Activated CD8-positive, alpha-beta T cell treated with anti-CD3 and anti-CD28 coated beads, Interleukin-2, amount 10 ng/mL, durations not matched to agents 7 days and 5 days (primary cell): ENCODE data around the gene RAD51B. TPM values are rescaled to one million over a fixed set of nuclear protein-coding genes. Genes with fewer than 3 reads are reported as not detected.

Experiments used
- ATAC-seq: fragments of 150-1000 bp; cut with Tn5 transposase; one replicate; pipeline ENCODE4 v1.10.0; 2021; ENCODE audit warnings: moderate library complexity
- CTCF ChIA-PET: fragments of 350-600 bp; sonication (Branson Sonifier 250); formaldehyde crosslinking; loops from one replicate; lab custom pipeline; 2021; ENCODE audit warnings: antibody characterized with exemption; lab: Charles Lee
- POLR2A ChIA-PET: fragments of 350-600 bp; sonication (Branson Sonifier 250); formaldehyde crosslinking; loops from one replicate; lab custom pipeline; 2021; ENCODE audit warnings: antibody characterized with exemption; lab: Charles Lee
- DNase-seq: peaks from one replicate; pipeline ENCODE4 v3.0.0-alpha.2; 2020
- H3K27ac Mint-ChIP-seq: one replicate; pipeline ENCODE4 v1.8.0; 2021; ENCODE audit warnings: mild to moderate bottlenecking, mixed read lengths
- H3K27me3 Mint-ChIP-seq: one replicate; pipeline ENCODE4 v1.8.0; 2021; ENCODE audit warnings: low read depth, mixed read lengths
- H3K36me3 Mint-ChIP-seq: one replicate; pipeline ENCODE4 v1.8.0; 2021; ENCODE audit warnings: low read depth, mixed read lengths
- H3K4me1 Mint-ChIP-seq: one replicate; pipeline ENCODE4 v1.8.0; 2021; ENCODE audit warnings: low read depth, mixed read lengths
- H3K4me3 Mint-ChIP-seq: one replicate; pipeline ENCODE4 v1.8.0; 2021; ENCODE audit warnings: mild to moderate bottlenecking, mixed read lengths
- H3K9me3 Mint-ChIP-seq: one replicate; pipeline ENCODE4 v1.8.0; 2022; ENCODE audit warnings: mixed read lengths; ENCODE audit not compliant: insufficient read depth
- total RNA-seq, 2 experiments: library from RNA; stranded (reverse); gene quantifications; one replicate each; pipeline ENCODE4 v1.2.3, GENCODE V29; 2021

RAD51B gene
- total RNA-seq, 2 experiments from 2014 or later, result 34.1 to 38.8 TPM

DNA sequence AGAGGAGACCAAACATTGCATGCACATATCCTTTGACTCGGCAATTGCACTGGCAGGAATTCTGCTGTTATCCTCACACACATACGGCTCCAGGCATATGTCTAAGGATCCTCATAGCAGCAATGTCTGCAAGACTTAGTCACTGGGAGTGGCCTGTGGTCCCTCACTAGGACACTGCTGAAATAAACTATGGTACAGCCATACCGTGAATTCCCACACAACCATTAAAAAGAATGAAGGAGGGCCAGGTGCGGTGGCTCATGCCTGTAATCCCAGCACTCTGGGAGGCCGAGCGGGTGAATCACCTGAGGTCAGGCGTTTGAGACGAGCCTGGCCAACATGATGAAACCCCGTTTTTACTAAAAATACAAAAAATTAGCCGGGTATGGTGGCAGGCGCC lies 868.2 kb downstream of the RAD51B start:
- ChIA-PET CTCF (no interaction called here), POLR2A (no interaction called here)
- H3K27me3 Mint-ChIP-seq, result peaks cover 6% of the 10 kb centered on the region
- no peak for DNase-seq
- H3K9me3 Mint-ChIP-seq, result no peaks in the 10 kb centered on the region
- ATAC-seq, result no peak
- no peak overlapping the region for H3K4me3 Mint-ChIP-seq
- H3K36me3 Mint-ChIP-seq, result no peaks in the 10 kb centered on the region
- H3K27ac Mint-ChIP-seq, result peak overlapping the region; percentile 46
- peaks cover 40% of the 10 kb centered on the region for H3K4me1 Mint-ChIP-seq

DNA sequence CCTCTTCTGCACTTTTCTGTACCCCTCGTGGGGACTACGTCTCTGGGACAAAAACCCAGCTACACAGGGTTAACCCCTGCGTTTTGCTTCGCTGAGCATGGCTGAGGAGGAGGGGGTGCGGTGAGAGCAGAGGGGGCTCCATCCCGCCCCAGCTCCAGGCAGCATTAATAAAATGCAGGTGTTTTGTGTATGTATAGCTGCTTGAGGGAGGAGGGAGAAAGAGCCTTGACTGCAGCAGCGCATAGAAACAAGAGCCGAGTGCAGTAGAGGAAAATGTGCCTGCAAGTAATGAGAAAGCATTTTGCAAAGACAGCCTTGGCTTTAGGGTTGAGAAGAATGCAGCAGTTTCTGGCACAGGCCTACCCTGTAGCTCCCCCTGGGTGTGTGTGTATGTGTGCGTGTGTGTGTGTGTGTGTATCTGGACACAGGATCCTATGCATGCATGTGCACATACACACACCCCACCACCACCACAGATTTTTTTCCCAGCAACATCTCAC lies 869.3 kb downstream of the RAD51B start:
- H3K36me3 Mint-ChIP-seq, result no peaks in the 10 kb centered on the region

DNA sequence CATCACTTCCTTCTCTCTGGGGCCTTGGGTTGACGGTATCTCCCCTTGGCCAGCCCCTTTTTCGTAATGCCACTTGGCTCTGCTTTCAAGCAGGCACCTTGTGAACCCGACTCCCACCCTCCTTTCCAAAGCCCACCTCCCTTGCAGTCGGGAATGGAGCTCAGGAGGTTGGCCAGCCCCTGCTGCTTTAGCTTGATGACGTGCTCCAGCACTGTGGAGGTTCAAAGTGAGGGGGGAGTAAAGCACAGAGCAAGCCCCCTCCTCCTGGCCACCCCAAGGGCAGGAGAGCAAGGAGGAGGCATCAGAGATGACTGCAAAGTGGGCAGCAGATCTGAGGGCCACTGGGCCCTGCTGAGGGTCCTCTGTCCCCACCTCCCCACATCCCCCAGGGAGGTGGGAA lies 869.9 kb downstream of the RAD51B start:
- CTCF ChIA-PET, result interaction anchor here (1.2 to 2.1 kb wide), 3 partner anchors 29 to 100 kb away, joined by 3 to 7 read pairs (median 3); no protein-coding TSS in a partner anchor
- no peak for DNase-seq
- no peak overlapping the region for H3K4me3 Mint-ChIP-seq
- peaks cover 22% of the 10 kb centered on the region for H3K4me1 Mint-ChIP-seq
- ATAC-seq, result no peak
- H3K36me3 Mint-ChIP-seq, result no peaks in the 10 kb centered on the region
- no peaks in the 10 kb centered on the region for H3K9me3 Mint-ChIP-seq
- peaks cover 6% of the 10 kb centered on the region for H3K27me3 Mint-ChIP-seq
- POLR2A ChIA-PET, result no interaction called here
- no peak overlapping the region for H3K27ac Mint-ChIP-seq

More for the DNA sequence above, 869.3 kb downstream of the RAD51B start:
- ChIA-PET POLR2A (no interaction called here), CTCF (interaction anchor here (1.2 to 2.1 kb wide), 3 partner anchors 30 to 101 kb away, joined by 3 to 7 read pairs (median 3); no protein-coding TSS in a partner anchor)
- DNase-seq (no peak), ATAC-seq (no peak)
- no peak overlapping the region for H3K27ac Mint-ChIP-seq
- H3K9me3 Mint-ChIP-seq, result no peaks in the 10 kb centered on the region
- peaks cover 6% of the 10 kb centered on the region for H3K27me3 Mint-ChIP-seq
- H3K4me3 Mint-ChIP-seq, result no peak overlapping the region
- peaks cover 28% of the 10 kb centered on the region for H3K4me1 Mint-ChIP-seq

DNA sequence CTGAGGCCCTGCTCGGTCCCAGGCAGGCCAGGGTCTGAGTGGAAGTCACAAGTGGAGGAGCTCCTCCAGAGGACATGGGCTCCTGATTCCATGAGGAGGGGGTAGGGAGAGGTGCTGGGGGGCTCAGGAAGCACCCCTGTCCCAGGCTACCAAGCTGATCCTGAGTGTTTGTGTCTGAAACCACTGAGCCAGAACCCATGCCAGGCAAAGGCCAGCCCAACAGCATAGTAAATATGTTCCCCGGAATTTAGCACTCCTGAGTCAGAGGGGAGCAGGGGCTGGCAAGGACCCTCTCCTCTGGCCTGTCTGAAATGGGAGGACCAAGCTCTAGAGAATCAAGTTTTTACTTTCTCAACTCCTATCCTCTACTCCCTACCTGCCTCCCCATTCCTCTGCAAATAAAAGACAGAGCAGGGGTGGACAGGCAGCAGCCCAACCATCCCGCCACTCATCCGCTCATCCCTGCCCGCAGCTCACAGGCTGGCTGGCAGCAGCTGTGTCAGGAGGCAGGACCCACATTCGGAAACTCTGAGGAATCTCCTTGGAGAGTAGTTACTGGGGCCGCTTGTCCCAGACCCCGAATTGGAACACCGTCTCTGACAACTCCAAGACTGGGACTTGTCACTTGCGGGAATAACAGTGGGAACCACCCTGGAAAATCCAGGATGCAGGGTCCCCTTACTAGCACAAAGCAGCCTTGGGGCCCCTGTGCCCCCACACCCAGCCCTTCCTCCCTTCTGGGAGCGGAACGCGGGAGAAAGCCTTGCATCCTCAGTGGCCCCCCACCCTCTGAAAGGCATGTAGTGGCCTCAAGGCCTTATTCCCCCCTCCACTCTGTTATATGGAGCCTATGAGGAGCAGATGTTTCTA lies 870.7 kb downstream of the RAD51B start:
- H3K4me3 Mint-ChIP-seq, result no peak overlapping the region
- peaks cover 6% of the 10 kb centered on the region for H3K27me3 Mint-ChIP-seq
- no peaks in the 10 kb centered on the region for H3K9me3 Mint-ChIP-seq
- H3K36me3 Mint-ChIP-seq, result no peaks in the 10 kb centered on the region
- DNase-seq, result no peak
- H3K4me1 Mint-ChIP-seq, result peaks cover 19% of the 10 kb centered on the region
- no peak for ATAC-seq
- ChIA-PET CTCF (interaction anchor here (2.1 kb wide), 1 partner anchor 98 kb away, joined by 7 read pairs; no protein-coding TSS in a partner anchor), POLR2A (no interaction called here)
- no peak overlapping the region for H3K27ac Mint-ChIP-seq

DNA sequence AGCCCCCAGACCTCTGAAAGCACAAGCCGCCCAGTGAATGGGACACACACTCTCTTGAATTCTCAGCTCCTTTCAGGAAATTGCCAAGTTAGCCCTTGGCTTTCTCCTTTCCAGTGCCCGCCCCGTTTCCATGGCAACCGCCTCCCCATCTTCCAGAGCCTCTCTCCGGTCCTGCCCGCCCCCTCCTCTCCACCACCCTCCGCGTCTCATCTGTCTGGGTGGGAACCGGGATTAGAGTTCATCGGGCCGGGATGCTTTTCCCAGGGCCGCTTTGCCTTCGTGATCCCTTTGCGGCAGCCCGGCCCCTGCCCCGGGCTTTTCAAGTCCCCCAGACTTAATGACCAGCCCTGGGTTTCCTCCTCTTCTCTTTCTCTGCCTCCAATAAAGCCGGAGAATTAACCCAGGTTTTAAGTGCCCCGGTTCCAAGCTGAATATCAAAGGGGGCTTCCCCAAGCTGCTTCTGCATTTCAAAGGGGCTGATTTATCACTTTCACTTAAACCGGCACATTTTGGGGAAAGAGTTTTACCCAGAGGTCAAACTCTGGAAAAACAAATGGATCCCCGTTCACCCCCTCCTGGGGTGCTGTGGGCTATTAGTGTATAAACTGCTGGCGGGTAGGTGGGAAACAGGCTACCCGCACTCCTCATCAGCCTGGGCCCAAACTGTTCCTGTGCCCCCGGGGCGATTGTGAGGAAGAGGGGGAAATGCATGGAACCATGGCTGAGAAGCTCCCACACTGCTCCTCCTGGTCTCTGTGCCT lies 871.6 kb downstream of the RAD51B start:
- ATAC-seq, result no peak
- H3K27ac Mint-ChIP-seq, result no peak overlapping the region
- POLR2A ChIA-PET, result no interaction called here

DNA sequence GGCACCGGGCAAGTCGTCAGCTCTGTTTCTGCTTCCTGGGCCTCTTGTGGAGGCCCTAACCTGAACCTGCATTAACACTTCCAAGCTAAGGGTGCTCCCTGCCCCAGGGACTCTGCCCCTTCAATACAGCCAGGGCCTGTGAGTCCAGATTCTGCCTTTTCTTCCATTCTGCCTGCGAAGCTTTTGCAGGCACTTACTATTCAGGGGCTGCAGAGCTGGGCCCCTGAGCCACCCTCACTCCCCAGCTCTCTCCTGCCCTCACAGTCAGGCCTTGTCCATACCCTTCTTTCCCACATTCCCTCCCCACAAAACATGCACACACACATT lies 872.2 kb downstream of the RAD51B start:
- ATAC-seq (no peak), DNase-seq (no peak)
- Mint-ChIP-seq H3K4me3 (no peak overlapping the region), H3K27me3 (peaks cover 6% of the 10 kb centered on the region), H3K36me3 (no peaks in the 10 kb centered on the region), H3K27ac (no peak overlapping the region), H3K9me3 (no peaks in the 10 kb centered on the region), H3K4me1 (peaks cover 14% of the 10 kb centered on the region)
- ChIA-PET CTCF (interaction anchor here (0.7 kb wide), 1 partner anchor 171 kb away, joined by 3 read pairs; no protein-coding TSS in a partner anchor), POLR2A (no interaction called here)

More for the DNA sequence above, 871.6 kb downstream of the RAD51B start:
- peaks cover 6% of the 10 kb centered on the region for H3K27me3 Mint-ChIP-seq
- H3K4me1 Mint-ChIP-seq, result peaks cover 19% of the 10 kb centered on the region
- CTCF ChIA-PET, result no interaction called here
- H3K4me3 Mint-ChIP-seq, result no peak overlapping the region
- H3K36me3 Mint-ChIP-seq, result no peaks in the 10 kb centered on the region
- H3K9me3 Mint-ChIP-seq, result no peaks in the 10 kb centered on the region
- no peak for DNase-seq

DNA sequence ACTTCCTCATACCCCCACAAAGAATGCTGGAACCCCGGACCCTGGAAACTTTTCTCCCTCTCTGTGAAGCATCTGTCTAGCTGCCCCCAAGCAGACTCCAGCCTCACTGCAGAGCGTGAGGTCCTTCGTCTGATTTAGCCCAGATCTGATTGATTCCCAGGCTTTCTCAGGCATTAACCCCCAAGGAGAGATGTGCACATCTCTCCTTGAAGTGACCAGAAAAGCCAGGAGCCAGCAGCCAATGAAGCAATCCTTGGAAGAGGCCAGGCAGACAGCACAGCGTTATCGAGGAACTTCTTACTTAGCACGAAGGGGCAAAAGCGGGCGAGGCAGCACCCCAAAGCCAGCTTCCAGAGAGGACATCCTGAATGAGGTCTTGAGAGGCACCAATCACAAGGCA lies 872.6 kb downstream of the RAD51B start:
- peaks cover 14% of the 10 kb centered on the region for H3K4me1 Mint-ChIP-seq
- DNase-seq (no peak), ATAC-seq (no peak)
- no peaks in the 10 kb centered on the region for H3K36me3 Mint-ChIP-seq
- H3K27me3 Mint-ChIP-seq, result peaks cover 6% of the 10 kb centered on the region
- H3K4me3 Mint-ChIP-seq, result no peak overlapping the region
- ChIA-PET CTCF (interaction anchor here (0.7 kb wide), 1 partner anchor 171 kb away, joined by 3 read pairs; no protein-coding TSS in a partner anchor), POLR2A (no interaction called here)
- no peaks in the 10 kb centered on the region for H3K9me3 Mint-ChIP-seq
- H3K27ac Mint-ChIP-seq, result no peak overlapping the region

DNA sequence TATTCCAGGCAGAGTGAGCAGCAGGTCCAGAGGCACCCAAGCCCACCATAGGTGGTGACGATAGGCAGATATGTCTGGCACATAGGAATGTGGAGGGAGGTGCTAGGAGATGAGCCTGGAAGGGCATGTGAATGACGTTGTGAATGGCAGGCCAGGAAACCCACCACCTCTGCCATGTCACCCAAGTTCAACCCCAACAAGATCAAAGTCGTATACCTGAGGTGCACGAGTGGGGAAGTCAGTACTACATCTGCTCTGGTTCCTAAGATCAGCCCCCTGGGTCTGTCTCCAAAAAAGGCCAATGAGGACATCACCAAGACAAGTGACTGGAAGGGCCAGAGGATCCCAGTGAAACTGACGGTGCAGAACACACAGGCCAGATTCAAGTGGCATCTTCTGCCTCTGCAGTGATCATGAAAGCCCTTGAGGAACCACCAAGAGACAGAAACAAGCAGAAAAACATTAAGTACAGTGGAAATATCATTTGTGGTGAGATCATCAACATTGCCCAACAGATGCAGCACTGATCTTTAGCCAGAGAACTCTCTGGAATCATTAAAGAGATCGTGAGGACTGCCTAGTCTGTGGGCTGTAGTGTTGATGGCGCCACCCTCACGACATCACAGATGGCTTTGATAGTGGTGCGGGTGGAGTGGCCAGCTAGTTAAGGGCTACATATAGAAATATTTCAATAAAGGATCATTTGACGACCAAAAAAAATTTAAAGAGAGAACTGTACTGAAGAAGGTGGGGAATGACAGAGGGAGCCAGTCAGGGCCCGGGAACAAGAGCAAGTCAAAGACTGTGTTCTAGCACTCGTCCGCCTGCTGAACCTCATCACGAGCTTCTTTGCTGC lies 873.6 kb downstream of the RAD51B start:
- DNase-seq (no peak), ATAC-seq (no peak)
- Mint-ChIP-seq H3K36me3 (no peaks in the 10 kb centered on the region), H3K4me3 (no peak overlapping the region), H3K27me3 (peaks cover 7% of the 10 kb centered on the region), H3K9me3 (no peaks in the 10 kb centered on the region), H3K4me1 (peaks cover 14% of the 10 kb centered on the region), H3K27ac (no peak overlapping the region)
- CTCF ChIA-PET, result no interaction called here
- POLR2A ChIA-PET, result no interaction called here

DNA sequence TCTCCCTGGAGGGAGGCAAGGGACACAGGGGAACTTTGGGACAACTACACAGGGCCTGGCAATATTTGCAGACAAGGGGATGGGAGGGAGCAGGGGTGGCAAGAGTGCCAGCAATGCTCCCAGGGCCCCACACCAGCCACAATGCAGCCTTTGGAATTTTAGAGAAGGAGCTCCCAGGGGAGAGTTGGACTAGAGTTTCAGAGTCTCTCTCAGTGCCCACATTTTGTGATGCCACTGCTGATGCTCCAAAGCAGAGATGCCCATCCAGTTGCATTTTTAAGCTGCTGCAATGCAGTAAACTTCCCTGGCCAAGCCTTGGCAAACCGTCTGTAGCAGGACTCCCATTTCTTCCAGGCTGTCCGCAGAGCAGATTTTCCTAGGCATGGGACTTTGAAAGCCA lies 874.3 kb downstream of the RAD51B start:
- DNase-seq (no peak), ATAC-seq (no peak)
- ChIA-PET CTCF (interaction anchor here (1.3 kb wide), 1 partner anchor 95 kb away, joined by 4 read pairs; no protein-coding TSS in a partner anchor), POLR2A (no interaction called here)
- H3K4me1 Mint-ChIP-seq, result peaks cover 14% of the 10 kb centered on the region
- no peak overlapping the region for H3K4me3 Mint-ChIP-seq
- H3K36me3 Mint-ChIP-seq, result no peaks in the 10 kb centered on the region
- H3K27ac Mint-ChIP-seq, result no peak overlapping the region
- H3K9me3 Mint-ChIP-seq, result no peaks in the 10 kb centered on the region
- H3K27me3 Mint-ChIP-seq, result peaks cover 7% of the 10 kb centered on the region

DNA sequence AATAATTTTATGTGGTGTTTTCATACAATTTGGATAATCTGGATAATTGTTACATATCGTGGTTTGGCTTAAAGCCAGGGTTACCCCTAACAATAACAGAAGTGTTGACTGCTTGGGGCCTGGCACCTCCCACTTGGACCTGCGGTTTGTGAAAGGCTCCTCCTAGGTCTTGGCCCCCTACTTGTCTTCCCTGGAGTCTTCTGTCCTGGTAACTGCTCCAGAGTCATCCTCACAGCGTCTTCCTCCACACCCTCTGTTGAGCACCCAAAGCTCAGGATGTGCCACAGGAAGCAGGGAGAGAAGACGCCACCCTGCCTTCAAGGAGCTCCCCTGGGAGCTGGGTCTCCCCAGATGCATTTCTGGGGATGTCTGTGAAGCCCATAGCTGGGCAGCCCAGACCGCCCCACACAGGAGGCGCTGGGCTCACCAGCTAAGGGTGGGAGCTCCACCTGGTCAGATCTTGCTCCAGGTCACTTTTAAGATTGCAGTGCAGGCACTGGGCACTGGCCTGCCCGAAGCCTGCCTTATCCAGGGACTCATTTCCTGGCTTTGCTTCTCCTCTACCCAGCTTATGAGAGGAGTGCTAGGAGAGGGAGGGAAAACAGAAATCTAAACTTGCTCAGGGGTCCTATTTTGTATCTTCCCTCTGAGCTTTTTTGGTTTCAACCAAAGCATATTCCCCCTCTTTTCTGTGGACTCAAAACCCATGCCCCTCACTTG lies 875.1 kb downstream of the RAD51B start:
- Mint-ChIP-seq H3K36me3 (no peaks in the 10 kb centered on the region), H3K4me3 (no peak overlapping the region), H3K9me3 (no peaks in the 10 kb centered on the region), H3K4me1 (peaks cover 14% of the 10 kb centered on the region), H3K27ac (no peak overlapping the region), H3K27me3 (peaks cover 3% of the 10 kb centered on the region)
- no peak for ATAC-seq
- ChIA-PET CTCF (interaction anchor here (1.2 to 1.3 kb wide), 2 partner anchors 9 to 94 kb away, joined by 4 read pairs; no protein-coding TSS in a partner anchor), POLR2A (interaction anchor here (1.2 kb wide), 1 partner anchor 9 kb away, joined by 5 read pairs; no protein-coding TSS in a partner anchor)
- no peak for DNase-seq
